Brain microvascular endothelial cell (primary cell): ENCODE data around the gene CLASP1.
"Not testable (repeated sequence)": the region's sequence is repeated elsewhere in the genome, so short reads cannot be mapped to it uniquely, and the experiment has no call there.

ENCODE experiments used
- DNase-seq: peaks from one replicate; pipeline ENCODE4 v3.0.0-alpha.2; 2020
- H3K27ac ChIP-seq: fragments of 250-450 bp; sonication (Bioruptor Pico); 2 replicates; pipeline ENCODE4 v1.5.1; 2020; ENCODE audit warnings: mild to moderate bottlenecking, moderate library complexity
- H3K27me3 ChIP-seq: fragments of 250-450 bp; sonication (Bioruptor Pico); replicated peaks from 2 replicates; pipeline ENCODE4 v1.5.1; 2020; ENCODE audit warnings: mild to moderate bottlenecking
- H3K36me3 ChIP-seq: fragments of 250-450 bp; sonication (Bioruptor Pico); replicated peaks from 2 replicates; pipeline ENCODE4 v1.5.1; 2020; ENCODE audit warnings: mild to moderate bottlenecking
- H3K4me3 ChIP-seq: 2 replicates; pipeline ENCODE4 v1.5.1; 2011; ENCODE audit warnings: low read depth, mild to moderate bottlenecking, control low read depth, low read length, moderate library complexity
- CTCF ChIP-seq: IDR thresholded peaks from 2 replicates; pipeline ENCODE4 v1.5.1; 2011; ENCODE audit warnings: low read depth, mild to moderate bottlenecking, moderate library complexity, low read length, control low read depth, inconsistent platforms; ENCODE audit errors: missing control alignments
- in situ Hi-C: cut with HindIII; loops from 2 replicates; pipeline ENCODE4 v1.10.0; 2017; ENCODE audit warnings: low sequenced_read_pairs, low pct_ligation_motif_present

The CLASP1 gene

GRCh38 chr2:121329786-121330185, 319.5 kb downstream of the CLASP1 start:
- Histone ChIP-seq H3K36me3 (no peaks in the 10 kb centered on the region), H3K4me3 (no peak overlapping the region), H3K27ac (no peak overlapping the region), H3K27me3 (no peaks in the 10 kb centered on the region)
- in situ Hi-C loops, result no loop called here
- TF ChIP-seq CTCF, result no peak
- DNase-seq, result no peak

- Histone ChIP-seq H3K4me3 (no peak overlapping the region), H3K36me3 (no peaks in the 10 kb centered on the region), H3K27ac (no peak overlapping the region), H3K27me3 (no peaks in the 10 kb centered on the region)
- TF ChIP-seq CTCF, result no peak
- no peak for DNase-seq
- in situ Hi-C loops, result no loop called here
Observed at GRCh38 chr2:121326628-121327027, 322.6 kb downstream of the CLASP1 start.

- no peak for DNase-seq
- in situ Hi-C loops, result no loop called here
- TF ChIP-seq CTCF, result no peak
- Histone ChIP-seq H3K27ac (no peak overlapping the region), H3K27me3 (no peaks in the 10 kb centered on the region), H3K4me3 (no peak overlapping the region), H3K36me3 (no peaks in the 10 kb centered on the region)
Observed at GRCh38 chr2:121324601-121325000, 324.7 kb downstream of the CLASP1 start.

- DNase-seq, result no peak
- Histone ChIP-seq H3K4me3 (no peak overlapping the region), H3K27me3 (no peaks in the 10 kb centered on the region), H3K36me3 (no peaks in the 10 kb centered on the region), H3K27ac (no peak overlapping the region)
- in situ Hi-C loops, result no loop called here
- TF ChIP-seq CTCF, result no peak
Observed at GRCh38 chr2:121321476-121321875, 327.8 kb downstream of the CLASP1 start.

- Histone ChIP-seq H3K4me3 (no peak overlapping the region), H3K27ac (no peak overlapping the region), H3K36me3 (no peaks in the 10 kb centered on the region), H3K27me3 (no peaks in the 10 kb centered on the region)
- DNase-seq, result no peak
- in situ Hi-C loops, result no loop called here
- no peak for TF ChIP-seq CTCF
Observed at GRCh38 chr2:121319941-121320340, 329.3 kb downstream of the CLASP1 start.

- Histone ChIP-seq H3K36me3 (no peaks in the 10 kb centered on the region), H3K27ac (no peak overlapping the region), H3K27me3 (no peaks in the 10 kb centered on the region), H3K4me3 (no peak overlapping the region)
- no peak for DNase-seq
- in situ Hi-C loops, result no loop called here
- TF ChIP-seq CTCF, result no peak
Observed at GRCh38 chr2:121316986-121317385, 332.3 kb downstream of the CLASP1 start.

- H3K4me3 ChIP-seq, H3K27ac ChIP-seq, H3K27me3 ChIP-seq, H3K36me3 ChIP-seq, DNase-seq, in situ Hi-C loops: not testable (repeated sequence)
Observed at GRCh38 chr2:121313701-121314100, 335.6 kb downstream of the CLASP1 start.
